Thoracic aorta (tissue), 2 donors: ENCODE results near the gene FLT4. TPM values are rescaled to one million over a fixed set of nuclear protein-coding genes. Genes with fewer than 3 reads are reported as not detected.

ENCODE experiments used
- ATAC-seq: fragments of 150-250 bp; one replicate; pipeline ENCODE4 v1.8.0; 2017; ENCODE audit warnings: low read depth; ENCODE audit not compliant: insufficient number of reproducible peaks, low FRiP score
- DNase-seq: peaks from one replicate; pipeline ENCODE4 v3.0.0-alpha.2; 2020; ENCODE audit warnings: low spot score
- H3K27ac ChIP-seq, 2 donors: fragments of 200-600 bp; sonication (generic); 1 replicate in 1 of 2; 2 replicates in 1 of 2; pipeline ENCODE4 v1.5.1; 2016; ENCODE audit warnings: mild to moderate bottlenecking in 2 of 2, moderate library complexity in 2 of 2
- H3K27me3 ChIP-seq: fragments of 200-600 bp; sonication (generic); replicated peaks from 2 replicates; pipeline ENCODE4 v1.6.0; 2016; ENCODE audit warnings: mild to moderate bottlenecking; ENCODE audit not compliant: insufficient read depth
- H3K36me3 ChIP-seq: fragments of 200-600 bp; sonication (generic); one replicate; pipeline ENCODE4 v1.5.1; 2016
- H3K4me1 ChIP-seq, 2 donors: fragments of 200-600 bp; sonication (generic); 1 replicate in 1 of 2; 2 replicates in 1 of 2; pipeline versions ENCODE4 v1.5.1 to v1.6.0; 2016; ENCODE audit warnings: low read depth in 2 of 2, mild to moderate bottlenecking in 1 of 2; ENCODE audit not compliant: control insufficient read depth in 1 of 2
- H3K4me3 ChIP-seq: fragments of 200-600 bp; sonication (generic); 2 replicates; pipeline ENCODE4 v1.5.1; 2016; ENCODE audit warnings: mild to moderate bottlenecking
- H3K9me3 ChIP-seq: fragments of 200-600 bp; sonication (generic); 2 replicates; pipeline ENCODE4 v1.5.1; 2016
- total RNA-seq, 2 donors: library from RNA; depleted of rRNA; stranded (reverse); fragments of >200 nt; gene quantifications; one replicate each; pipeline versions ENCODE4 v1.1.0 to v1.2.3, GENCODE V29; 2016
- TF ChIP-seq, protein P1 (sequence below): fragments of 200-600 bp; sonication (generic); IDR thresholded peaks from one replicate; pipeline ENCODE4 v1.5.1; 2019; ENCODE audit warnings: antibody characterized with exemption

The FLT4 gene
- total RNA-seq, 2 donors from 2014 or later = 4.8 to 10.8 TPM

DNA sequence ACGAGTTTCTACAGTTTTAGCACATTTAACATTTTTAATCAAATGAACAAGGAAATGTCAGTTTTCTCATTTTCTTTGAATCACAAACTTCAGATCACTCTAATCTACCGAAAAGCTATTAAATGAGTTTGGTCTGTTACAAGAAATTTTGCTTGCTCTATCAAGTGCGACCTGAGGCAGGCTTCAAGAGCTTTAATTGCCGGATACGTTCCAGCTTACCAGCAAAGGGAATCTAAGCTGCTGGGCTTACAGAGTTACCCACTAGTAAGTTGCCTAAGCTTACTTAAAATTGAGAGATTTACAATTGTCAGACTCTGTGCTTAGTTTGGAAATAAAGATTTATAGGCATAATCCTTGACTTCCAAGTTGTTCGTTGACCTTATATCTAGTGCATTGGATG lies 68.7 kb downstream of the FLT4 start:
- Histone ChIP-seq H3K4me1 (no peaks in the 10 kb centered on the region), H3K36me3 (peaks cover 6% of the 10 kb centered on the region), H3K4me3 (no peak overlapping the region), H3K27ac (no peak overlapping the region), H3K9me3 (no peaks in the 10 kb centered on the region), H3K27me3 (no peaks in the 10 kb centered on the region)
- TF ChIP-seq, protein P1, sequence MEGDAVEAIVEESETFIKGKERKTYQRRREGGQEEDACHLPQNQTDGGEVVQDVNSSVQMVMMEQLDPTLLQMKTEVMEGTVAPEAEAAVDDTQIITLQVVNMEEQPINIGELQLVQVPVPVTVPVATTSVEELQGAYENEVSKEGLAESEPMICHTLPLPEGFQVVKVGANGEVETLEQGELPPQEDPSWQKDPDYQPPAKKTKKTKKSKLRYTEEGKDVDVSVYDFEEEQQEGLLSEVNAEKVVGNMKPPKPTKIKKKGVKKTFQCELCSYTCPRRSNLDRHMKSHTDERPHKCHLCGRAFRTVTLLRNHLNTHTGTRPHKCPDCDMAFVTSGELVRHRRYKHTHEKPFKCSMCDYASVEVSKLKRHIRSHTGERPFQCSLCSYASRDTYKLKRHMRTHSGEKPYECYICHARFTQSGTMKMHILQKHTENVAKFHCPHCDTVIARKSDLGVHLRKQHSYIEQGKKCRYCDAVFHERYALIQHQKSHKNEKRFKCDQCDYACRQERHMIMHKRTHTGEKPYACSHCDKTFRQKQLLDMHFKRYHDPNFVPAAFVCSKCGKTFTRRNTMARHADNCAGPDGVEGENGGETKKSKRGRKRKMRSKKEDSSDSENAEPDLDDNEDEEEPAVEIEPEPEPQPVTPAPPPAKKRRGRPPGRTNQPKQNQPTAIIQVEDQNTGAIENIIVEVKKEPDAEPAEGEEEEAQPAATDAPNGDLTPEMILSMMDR = no peak
- DNase-seq (no peak), ATAC-seq (no peak)

DNA sequence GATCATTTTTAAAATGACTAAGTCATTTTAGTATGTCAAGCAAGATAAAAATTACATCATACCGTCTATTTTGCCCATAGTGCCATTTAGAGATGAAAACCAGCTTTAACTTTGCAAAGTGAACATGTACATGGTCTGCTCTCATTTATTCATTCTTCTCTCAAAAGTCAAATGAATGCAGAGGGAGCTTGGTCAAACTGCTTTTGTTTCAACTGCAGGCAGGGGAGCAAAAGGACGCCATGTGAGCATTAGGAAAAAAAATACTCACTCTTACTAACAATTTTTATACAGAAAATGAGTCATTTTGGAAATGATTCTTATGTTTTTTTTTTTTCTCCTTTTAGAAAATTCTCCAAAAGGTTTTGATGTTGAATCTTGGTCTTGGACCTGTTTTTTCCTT lies 73.8 kb downstream of the FLT4 start:
- Histone ChIP-seq H3K27me3 (no peaks in the 10 kb centered on the region), H3K4me1 (no peaks in the 10 kb centered on the region), H3K27ac (no peak overlapping the region), H3K36me3 (peaks cover 20% of the 10 kb centered on the region), H3K4me3 (no peak overlapping the region), H3K9me3 (no peaks in the 10 kb centered on the region)
- DNase-seq (no peak), ATAC-seq (no peak)
- TF ChIP-seq, protein P1 = no peak

DNA sequence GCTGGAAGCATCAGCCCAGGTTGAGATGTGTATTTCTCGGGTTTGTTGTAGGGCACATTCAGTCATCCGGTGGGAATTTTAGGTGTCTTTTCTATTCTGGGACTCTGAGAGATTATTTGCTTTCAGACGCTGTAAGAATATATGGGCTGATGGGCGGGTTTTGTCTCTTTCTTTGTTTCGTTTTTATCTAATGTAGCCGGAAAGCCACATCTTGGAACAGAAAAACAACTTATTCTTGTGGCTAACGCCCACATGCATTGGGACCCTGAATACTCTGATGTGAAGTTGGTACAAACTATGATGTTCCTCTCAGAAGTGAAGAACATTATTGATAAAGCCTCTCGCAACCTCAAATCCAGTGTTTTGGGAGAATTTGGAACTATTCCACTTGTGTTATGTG lies 80.5 kb downstream of the FLT4 start:
- H3K9me3 ChIP-seq = no peaks in the 10 kb centered on the region
- H3K4me1 ChIP-seq = no peaks in the 10 kb centered on the region
- DNase-seq = no peak
- no peak for ATAC-seq
- no peak overlapping the region for H3K4me3 ChIP-seq
- no peaks in the 10 kb centered on the region for H3K27me3 ChIP-seq
- TF ChIP-seq, protein P1 = no peak
- H3K27ac ChIP-seq = no peak overlapping the region
- peaks cover 21% of the 10 kb centered on the region for H3K36me3 ChIP-seq

DNA sequence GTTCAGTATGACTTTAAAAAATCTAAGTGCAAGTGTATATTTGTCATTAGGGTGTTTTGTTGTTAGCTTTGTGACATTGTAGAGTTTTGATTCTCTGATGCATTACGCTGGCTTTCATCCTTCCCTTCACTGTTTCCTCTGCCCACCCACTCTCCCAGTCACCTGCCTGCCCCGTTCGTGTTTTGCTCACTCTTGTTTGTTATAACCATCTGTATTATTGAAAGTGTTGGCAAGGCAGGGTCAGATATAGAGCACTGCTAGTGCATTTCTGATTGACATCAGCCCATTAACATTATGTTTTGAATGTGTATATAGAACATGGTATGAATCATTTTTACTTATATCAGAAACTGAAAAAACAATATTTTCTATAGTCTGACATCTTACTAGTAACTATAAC lies 85.4 kb downstream of the FLT4 start:
- DNase-seq (no peak), ATAC-seq (no peak)
- Histone ChIP-seq H3K36me3 (peaks cover 8% of the 10 kb centered on the region), H3K4me3 (no peak overlapping the region), H3K9me3 (no peaks in the 10 kb centered on the region), H3K27me3 (no peaks in the 10 kb centered on the region), H3K4me1 (no peaks in the 10 kb centered on the region), H3K27ac (no peak overlapping the region)
- TF ChIP-seq, protein P1 = no peak

DNA sequence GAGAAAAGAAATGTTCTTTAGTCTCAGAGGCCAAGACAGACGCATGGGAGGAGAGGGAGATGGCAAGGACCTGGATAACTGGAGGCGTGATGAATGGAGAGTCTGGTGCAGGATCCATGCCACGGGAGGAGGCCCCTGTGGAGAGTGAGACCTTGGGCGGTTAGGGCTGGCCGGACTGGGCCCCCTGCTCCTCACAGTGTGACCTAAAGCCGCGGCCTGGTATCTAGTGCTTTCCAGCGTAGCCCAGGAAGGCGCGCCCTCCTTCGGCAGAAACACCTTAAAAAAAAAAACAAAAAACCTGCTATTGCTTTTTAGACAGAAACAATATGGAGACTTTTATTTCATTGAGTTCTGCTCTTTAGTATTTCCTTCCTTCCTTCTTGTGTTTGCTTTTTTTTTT lies 91.2 kb downstream of the FLT4 start:
- Histone ChIP-seq H3K4me3 (no peak overlapping the region), H3K4me1 (no peaks in the 10 kb centered on the region), H3K36me3 (no peaks in the 10 kb centered on the region), H3K27ac (no peak overlapping the region), H3K9me3 (no peaks in the 10 kb centered on the region), H3K27me3 (no peaks in the 10 kb centered on the region)
- TF ChIP-seq, protein P1 = no peak
- no peak for DNase-seq
- ATAC-seq = no peak
